GM12878 (cell line): ENCODE data around the gene PSMA7. TPM values are rescaled to one million over a fixed set of nuclear protein-coding genes. Genes with fewer than 3 reads are reported as not detected.

Experiments
- ATAC-seq: fragments of 200-7000 bp; cut with Tn5 transposase; 3 replicates; pipeline ENCODE4 v1.9.1; 2020; ENCODE audit warnings: mild to moderate bottlenecking, moderate library complexity
- BruUV-seq: library from RNA; stranded (reverse); fragments of 400-500 nt; replicated peaks from 2 replicates; lab custom pipeline; 2021; lab: Mats Ljungman, UMichigan
- CTCF ChIA-PET: fragments of 300-600 bp; sonication (Branson Sonifier 250); formaldehyde crosslinking; extraction: SDS; loops from one replicate; lab custom pipeline; 2021; ENCODE audit warnings: inconsistent platforms; lab: Yijun Ruan, JAX
- POLR2A ChIA-PET: fragments of 350-600 bp; formaldehyde crosslinking; extraction: SDS; loops from one replicate; lab custom pipeline; 2021; ENCODE audit warnings: inconsistent platforms; lab: Charles Lee
- RAD21 ChIA-PET: fragments of 300-600 bp; sonication (Branson Sonifier 250); formaldehyde crosslinking; loops from one replicate; lab custom pipeline; 2023; ENCODE audit warnings: antibody characterized with exemption; ENCODE audit not compliant: unreplicated experiment; lab: Charles Lee
- SMC1A ChIA-PET: fragments of 300-600 bp; sonication (Branson Sonifier 250); formaldehyde crosslinking; loops from one replicate; lab custom pipeline; 2023; ENCODE audit not compliant: unreplicated experiment, uncharacterized antibody; lab: Charles Lee
- DNase-seq: peaks from one replicate; pipeline ENCODE4 v3.0.0-alpha.2; 2011; ENCODE audit warnings: low read depth, low spot score
- FAIRE-seq: peaks from 3 replicates; lab custom pipeline; 2011; peaks lifted over from hg19 to GRCh38; lab: Jason Lieb, UNC
- H2AFZ ChIP-seq: 2 replicates; pipeline ENCODE4 v1.6.0; 2011; ENCODE audit warnings: low read depth, low read length, control low read depth; ENCODE audit not compliant: control insufficient read depth
- H3K27ac ChIP-seq: 2 replicates; pipeline ENCODE4 v1.5.1; 2011; ENCODE audit warnings: control low read depth; ENCODE audit not compliant: control insufficient read depth, insufficient read depth
- H3K27me3 ChIP-seq, 2 experiments: replicated peaks in 1 of 2; 2 replicates each; pipeline versions ENCODE4 v1.6.0 to v1.6.1; 2011; ENCODE audit warnings: low read length in 1 of 2; ENCODE audit not compliant: control insufficient read depth in 2 of 2, insufficient read depth in 2 of 2
- H3K36me3 ChIP-seq, 2 experiments: 2 replicates each; pipeline ENCODE4 v1.5.1; 2011; ENCODE audit warnings: low read length in 1 of 2; ENCODE audit not compliant: control insufficient read depth in 2 of 2, insufficient read depth in 2 of 2
- H3K4me1 ChIP-seq: 2 replicates; pipeline ENCODE4 v1.6.1; 2011; ENCODE audit warnings: mild to moderate bottlenecking, low read length, moderate library complexity, mixed read lengths; ENCODE audit not compliant: control insufficient read depth, insufficient read depth
- H3K4me2 ChIP-seq: 2 replicates; pipeline ENCODE4 v1.6.0; 2011; ENCODE audit warnings: control low read depth; ENCODE audit not compliant: control insufficient read depth, insufficient read depth
- H3K4me3 ChIP-seq: fragments of 200-600 bp; sonication (generic); 2 replicates; pipeline ENCODE4 v1.5.1; 2016
- H3K79me2 ChIP-seq: 2 replicates; pipeline ENCODE4 v1.6.0; 2011; ENCODE audit warnings: low read length; ENCODE audit not compliant: control insufficient read depth, insufficient read depth
- H3K9ac ChIP-seq: 2 replicates; pipeline ENCODE4 v1.8.0; 2011; ENCODE audit warnings: low read length, control low read depth, mixed read lengths; ENCODE audit not compliant: control insufficient read depth, insufficient read depth
- H3K9me3 ChIP-seq: replicated peaks from 3 replicates; pipeline ENCODE4 v1.5.1; 2011; ENCODE audit warnings: mild to moderate bottlenecking, low read length; ENCODE audit not compliant: control insufficient read depth, insufficient read depth
- H4K20me1 ChIP-seq: 2 replicates; pipeline ENCODE4 v1.6.0; 2011; ENCODE audit not compliant: control insufficient read depth, insufficient read depth
- ASH2L ChIP-seq: fragments of 300-600, 200-600 bp; sonication (generic); IDR thresholded peaks from 2 replicates; pipeline ENCODE4 v1.6.1; 2017; ENCODE audit warnings: low read depth, mild to moderate bottlenecking, borderline replicate concordance
- ATF2 ChIP-seq: IDR thresholded peaks from 2 replicates; pipeline ENCODE4 v1.6.1; 2012; ENCODE audit warnings: low read length, inconsistent platforms
- BCL11A ChIP-seq: IDR thresholded peaks from 2 replicates; pipeline ENCODE4 v1.6.1; 2011; ENCODE audit warnings: low read depth, low read length
- CBX5 ChIP-seq: sonication (generic); IDR thresholded peaks from 2 replicates; pipeline ENCODE4 v1.6.1; 2016; ENCODE audit warnings: low read depth, moderate library complexity, mild to moderate bottlenecking, inconsistent platforms
- E4F1 ChIP-seq: fragments of 450-650 bp; IDR thresholded peaks from 2 replicates; pipeline ENCODE4 v1.6.1; 2018; ENCODE audit warnings: borderline replicate concordance, mild to moderate bottlenecking; ENCODE audit not compliant: partially characterized antibody
- ELK1 ChIP-seq: IDR thresholded peaks from 2 replicates; pipeline ENCODE4 v1.6.1; 2012; ENCODE audit warnings: low read depth, low read length, improper control_type of control experiment
- EP300 ChIP-seq, 2 experiments: fragments of 150-350 bp in 1 of 2; IDR thresholded peaks; 2 replicates each; pipeline ENCODE4 v1.6.1; 2011 to 2012; ENCODE audit warnings: low read depth in 2 of 2, low read length in 2 of 2, borderline replicate concordance in 1 of 2, improper control_type of control experiment in 1 of 2, inconsistent platforms in 1 of 2; ENCODE audit not compliant: control insufficient read depth in 1 of 2
- ETV6 ChIP-seq, 2 experiments: fragments of 450-650 bp in 1 of 2; IDR thresholded peaks in 1 of 2; conservative IDR thresholded peaks in 1 of 2; 2 replicates each; pipeline ENCODE4 v1.6.1; 2014; ENCODE audit warnings: antibody characterized with exemption in 1 of 2, borderline replicate concordance in 1 of 2, low read depth in 1 of 2, mild to moderate bottlenecking in 1 of 2, moderate library complexity in 1 of 2
- HCFC1 ChIP-seq: fragments of 150-350 bp; IDR thresholded peaks from 2 replicates; pipeline ENCODE4 v1.6.1; 2014; ENCODE audit warnings: low read length
- IRF4 ChIP-seq: IDR thresholded peaks from 2 replicates; pipeline ENCODE4 v1.6.1; 2011; ENCODE audit warnings: low read depth, low read length
- NR2C2 ChIP-seq: IDR thresholded peaks from 2 replicates; pipeline ENCODE4 v1.6.1; 2011; ENCODE audit warnings: borderline replicate concordance, low read depth; ENCODE audit not compliant: control insufficient read depth, insufficient read length
- PKNOX1 ChIP-seq: fragments of 450-650 bp; IDR thresholded peaks from 2 replicates; pipeline ENCODE4 v1.6.1; 2016; ENCODE audit warnings: mild to moderate bottlenecking
- PML ChIP-seq: IDR thresholded peaks from 2 replicates; pipeline ENCODE4 v1.6.1; 2012; ENCODE audit warnings: low read length, inconsistent platforms
- RAD21 ChIP-seq: IDR thresholded peaks from 2 replicates; pipeline ENCODE4 v1.6.1; 2011; ENCODE audit warnings: mild to moderate bottlenecking, low read depth, low read length, moderate library complexity; ENCODE audit not compliant: insufficient read depth
- RUNX3 ChIP-seq: IDR thresholded peaks from 2 replicates; pipeline ENCODE4 v1.6.1; 2012; ENCODE audit warnings: low read length, inconsistent platforms
- SREBF2 ChIP-seq: IDR thresholded peaks from 2 replicates; pipeline ENCODE4 v1.6.1; 2012; ENCODE audit warnings: mild to moderate bottlenecking, low read length
- SRF ChIP-seq, 2 experiments: IDR thresholded peaks; 2 replicates each; pipeline ENCODE4 v1.6.1; 2011; ENCODE audit warnings: low read depth in 2 of 2, low read length in 2 of 2, mild to moderate bottlenecking in 1 of 2, moderate library complexity in 1 of 2
- STAT1 ChIP-seq: fragments of 450-650 bp; conservative IDR thresholded peaks from 2 replicates; pipeline ENCODE4 v1.6.1; 2014; ENCODE audit warnings: antibody characterized with exemption, mild to moderate bottlenecking
- WRNIP1 ChIP-seq: IDR thresholded peaks from 2 replicates; pipeline ENCODE4 v1.6.1; 2011; ENCODE audit warnings: low read depth, low read length, improper control_type of control experiment, borderline replicate concordance
- ZZZ3 ChIP-seq: IDR thresholded peaks from 2 replicates; pipeline ENCODE4 v1.6.1; 2011; ENCODE audit warnings: low read depth; ENCODE audit not compliant: control insufficient read depth, insufficient read length
- WGBS: methylation state at CpG from one replicate; pipeline ENCODE4 v1.1.6; 2016; ENCODE audit warnings: low lambda C conversion rate; ENCODE audit not compliant: insufficient replicate concordance, insufficient coverage; ENCODE audit errors: missing lambda C conversion rate; 5-methylcytosine and 5-hydroxymethylcytosine counted together
- in situ Hi-C: fragments of 300-500 bp; cut with MboI; formaldehyde crosslinking; loops from 9 replicates; pipeline ENCODE4 v1.14.3; 2018; ENCODE audit warnings: mixed read lengths
- intact Hi-C: fragments of 100-400 bp; cut with micrococcal nuclease; formaldehyde crosslinking; loops from one replicate; pipeline ENCODE4 v1.14.2; 2022; ENCODE audit not compliant: unreplicated experiment
- polyA plus RNA-seq, 11 experiments: library from polyadenylated mRNA; depleted of rRNA in 4 of 11; unstranded in 6 of 11; stranded (reverse) in 5 of 11; fragments of >200 nt; fragmentation: Nextera tagmentation in 4 of 11; fragmentation: Illumina TruSeq in 1 of 11; extraction: Ambion mirVana in 4 of 11; extraction: Trizol in 1 of 11; gene quantifications; 1 replicate in 1 of 11; 2 replicates in 10 of 11; pipeline versions ENCODE4 v1.2.1 to v1.2.3, GENCODE V29; 2011 to 2016; ENCODE audit warnings: inconsistent platforms in 2 of 11, missing spikeins in 2 of 11, low read depth in 1 of 11
- total RNA-seq, 4 experiments: library from RNA; depleted of rRNA in 3 of 4; stranded (reverse); fragments of >200 nt in 3 of 4; fragmentation: Illumina TruSeq in 1 of 4; extraction: Trizol in 1 of 4; gene quantifications; 2 replicates each; pipeline versions ENCODE4 v1.2.1 to v1.2.3, GENCODE V29; 2013 to 2021

PSMA7 gene
- total and polyA plus RNA-seq, 10 of the 15 experiments (the other 5 are each of a cell fraction or from before 2014, with no cell fraction given): 216 to 857 (median 368) TPM

- ATAC-seq: no peak
- no peak overlapping the region for H3K27ac ChIP-seq
- no peak for DNase-seq
- intact Hi-C loops: no loop called here
- no peak overlapping the region for H3K4me3 ChIP-seq
- H3K4me2 ChIP-seq: no peak overlapping the region
- CTCF ChIA-PET: interaction anchor here (0.6 to 0.9 kb wide), 2 partner anchors 26 to 95 kb away, joined by 3 to 5 read pairs; no protein-coding TSS in a partner anchor
- RAD21 ChIA-PET: no interaction called here
- peaks cover 8% of the 10 kb centered on the region; the same call in 1 of the 3 replicates for H3K9me3 ChIP-seq
- 16% methylated on average over 4 of the region's 4 CpGs for WGBS
- H3K36me3 ChIP-seq: no peaks in the 10 kb centered on the region
- no peak for FAIRE-seq
- SMC1A ChIA-PET: no interaction called here
- in situ Hi-C loops: no loop called here
- H3K4me1 ChIP-seq: no peaks in the 10 kb centered on the region
- H4K20me1 ChIP-seq: no peaks in the 10 kb centered on the region
- no peak overlapping the region for H3K9ac ChIP-seq
- H2AFZ ChIP-seq: no peak overlapping the region
- H3K27me3 ChIP-seq: no peaks in the 10 kb centered on the region
- TF ChIP-seq CBX5 (no peak), WRNIP1 (no peak), SRF (IDR thresholded peaks at IDR 0.05; ENCODE audit: low read depth in 2 of 2, low read length in 2 of 2) (no peak), PML (no peak), ASH2L (no peak), ETV6 (conservative IDR thresholded peaks at IDR 0.05 in 1 of 2, IDR thresholded peaks at IDR 0.05 in 1 of 2; ENCODE audit: borderline replicate concordance in 1 of 2, low read depth in 1 of 2) (no peak), RUNX3 (no peak), ELK1 (no peak), STAT1 (no peak), NR2C2 (no peak), HCFC1 (no peak), BCL11A (no peak), RAD21 (no peak), PKNOX1 (no peak), ATF2 (no peak), E4F1 (no peak), IRF4 (no peak), SREBF2 (no peak), EP300 (IDR thresholded peaks at IDR 0.05; ENCODE audit: borderline replicate concordance in 1 of 2, control insufficient read depth in 1 of 2, low read depth in 2 of 2, low read length in 2 of 2) (no peak), ZZZ3 (no peak)
- no TSS peak for BruUV-seq
- no peaks in the 10 kb centered on the region for H3K79me2 ChIP-seq
- POLR2A ChIA-PET: no interaction called here
These were observed 42.1 kb downstream of the PSMA7 start for GRCh38 chr20:62101078-62101477.
